HG03354 (cell line): ENCODE results near the gene CCR2.
"Not testable (repeated sequence)": the region's sequence is repeated elsewhere in the genome, so short reads cannot be mapped to it uniquely, and the experiment has no call there.

Experiments
- ATAC-seq: cut with Tn5 transposase; IDR thresholded peaks from one replicate; pipeline ENCODE4 v1.9.1; 2021; ENCODE audit warnings: mild to moderate bottlenecking; ENCODE audit not compliant: unreplicated experiment, poor library complexity, severe bottlenecking

CCR2 gene

DNA sequence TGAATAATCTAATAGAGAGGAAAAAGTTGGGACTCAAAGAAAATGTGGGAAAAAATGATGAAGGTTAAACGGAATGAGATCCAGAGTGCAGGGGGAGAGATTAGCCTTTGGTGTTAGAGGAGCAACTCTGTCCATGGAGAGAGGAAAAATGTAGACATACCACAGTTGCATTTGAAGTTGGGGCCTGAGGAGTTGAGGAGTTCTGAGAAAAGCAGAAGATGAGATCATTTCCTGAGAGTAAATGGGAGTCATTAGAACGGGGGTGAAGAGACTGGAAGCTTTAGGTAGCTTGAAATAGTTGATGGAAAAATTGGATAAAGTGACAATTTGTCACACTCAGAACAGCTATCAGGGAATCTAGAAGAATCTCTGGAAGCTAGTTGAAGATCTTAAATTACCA is 45.6 kb downstream of the CCR2 start:
- ATAC-seq, result no peak

DNA sequence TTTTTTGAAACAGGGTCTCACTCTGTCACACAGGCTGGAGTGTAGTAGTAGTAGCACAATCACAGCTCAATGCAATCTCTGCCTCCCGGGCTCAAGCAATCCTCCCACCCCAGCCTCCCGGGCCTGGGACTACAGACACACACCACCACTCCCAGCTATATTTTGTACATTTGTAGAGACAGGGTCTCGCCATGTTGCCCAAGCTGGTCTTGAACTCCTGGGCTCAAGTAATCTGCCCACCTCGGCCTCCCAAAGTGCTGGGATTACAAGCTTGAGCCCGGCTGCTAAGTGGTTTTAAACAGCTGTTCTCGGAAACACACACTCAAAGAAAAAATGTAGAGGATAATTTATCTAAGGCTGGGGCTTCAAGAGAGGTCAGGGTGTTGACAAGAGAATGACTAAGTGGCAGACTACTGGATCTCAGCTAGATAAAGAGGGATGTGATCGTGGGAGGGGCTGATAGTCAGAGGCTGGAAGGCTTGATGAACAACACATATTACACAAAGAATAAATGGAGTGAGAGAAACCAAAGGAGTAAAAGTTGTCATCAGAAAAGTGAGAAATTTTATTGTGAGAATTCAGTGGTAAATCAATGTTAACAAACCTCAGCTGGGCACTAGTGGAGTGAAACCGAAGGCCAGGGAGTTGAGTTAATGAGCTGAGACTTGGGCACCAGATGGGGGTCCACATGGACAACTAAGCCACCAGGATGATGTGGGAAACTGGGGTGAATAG is 46.3 kb downstream of the CCR2 start:
- ATAC-seq, result no peak

DNA sequence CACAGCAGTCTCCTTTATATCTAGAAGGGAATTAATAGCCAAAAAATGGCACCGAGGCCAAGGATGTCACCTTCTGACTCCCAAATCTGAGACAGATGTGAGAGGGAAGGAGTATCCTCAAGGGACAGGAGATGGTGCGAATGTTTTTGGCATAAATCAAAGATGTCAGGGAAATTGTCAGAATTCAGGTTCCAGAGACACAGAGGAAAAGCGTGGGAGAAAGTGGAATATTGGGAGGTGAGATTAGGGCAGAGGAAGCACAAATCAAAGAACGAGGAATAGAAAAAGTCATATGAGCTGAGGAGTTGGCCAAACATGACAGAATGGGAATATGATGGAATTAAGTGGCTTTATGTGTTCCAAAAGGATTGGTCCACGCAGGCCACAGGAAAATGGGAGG is 46.9 kb downstream of the CCR2 start:
- ATAC-seq, result no peak

DNA sequence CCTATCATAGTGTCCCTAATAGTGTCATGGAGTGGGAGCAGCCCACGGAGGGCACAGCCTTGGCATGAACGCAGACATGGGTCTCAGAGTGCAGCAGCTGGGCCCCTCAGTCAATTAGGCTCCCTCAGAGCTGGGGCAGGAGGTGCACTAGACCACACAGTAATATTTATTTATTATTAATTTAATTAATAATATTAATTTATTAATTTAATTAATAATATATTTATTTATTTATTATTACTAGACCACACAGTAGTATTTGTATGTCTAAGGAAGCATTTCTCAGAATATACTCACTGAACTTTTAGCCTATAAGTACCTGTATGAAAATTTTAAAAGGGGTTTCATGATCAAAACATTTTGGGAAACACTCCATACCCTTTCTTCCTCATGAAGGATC is 47.7 kb downstream of the CCR2 start:
- ATAC-seq, result no peak

DNA sequence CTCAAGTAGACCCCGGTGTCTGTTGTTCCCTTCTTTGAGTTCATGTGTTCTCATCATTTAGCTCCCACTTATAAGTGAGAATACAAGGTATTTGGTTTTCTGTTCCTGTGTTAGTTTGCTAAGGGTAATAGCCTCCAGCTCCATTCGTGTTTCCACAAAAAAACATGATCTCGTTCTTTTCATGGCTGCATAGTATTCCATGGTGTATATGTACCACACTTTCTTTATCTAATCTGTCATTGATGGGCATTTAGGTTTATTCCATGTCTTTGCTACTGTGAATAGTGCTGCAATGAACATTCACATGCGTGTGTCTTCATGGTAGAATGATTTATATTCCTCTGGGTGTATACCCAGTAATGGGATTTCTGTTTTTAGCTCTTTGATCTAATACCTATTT is 49.0 kb downstream of the CCR2 start:
- not testable (repeated sequence) for ATAC-seq

DNA sequence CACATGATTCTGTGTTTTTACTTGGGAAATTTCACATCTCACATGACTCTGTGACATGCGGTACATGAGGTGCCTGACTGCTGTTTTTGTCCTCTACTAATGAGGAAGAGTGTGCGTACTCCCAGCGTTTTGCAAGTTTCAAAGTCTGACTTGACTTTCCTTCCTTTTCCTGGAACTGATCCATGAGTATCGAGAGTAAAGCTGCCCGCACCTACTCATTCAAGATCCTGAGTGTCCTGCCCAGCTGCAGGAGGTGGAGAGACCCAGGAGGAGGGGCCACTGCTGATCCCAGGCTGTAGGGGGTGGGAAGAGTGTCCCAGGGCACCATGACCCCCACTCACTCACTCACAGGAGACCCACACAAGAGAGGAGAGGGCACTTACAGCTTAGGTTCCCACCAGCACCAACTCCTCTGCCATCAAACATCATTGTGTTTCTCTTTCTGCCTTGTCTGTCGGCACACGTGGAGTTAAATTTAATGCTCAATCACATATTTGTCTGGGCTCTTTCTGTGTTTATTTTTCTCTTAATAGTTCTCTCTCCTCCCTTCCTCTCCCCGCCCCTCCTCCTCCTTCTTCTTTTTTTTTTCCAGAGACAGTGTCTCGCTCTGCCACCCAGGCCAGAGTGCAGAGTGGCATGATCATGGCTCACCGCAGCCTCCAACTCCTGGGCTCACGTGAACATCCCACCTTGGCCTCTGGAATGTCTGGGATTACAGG is 51.5 kb downstream of the CCR2 start:
- no peak for ATAC-seq

DNA sequence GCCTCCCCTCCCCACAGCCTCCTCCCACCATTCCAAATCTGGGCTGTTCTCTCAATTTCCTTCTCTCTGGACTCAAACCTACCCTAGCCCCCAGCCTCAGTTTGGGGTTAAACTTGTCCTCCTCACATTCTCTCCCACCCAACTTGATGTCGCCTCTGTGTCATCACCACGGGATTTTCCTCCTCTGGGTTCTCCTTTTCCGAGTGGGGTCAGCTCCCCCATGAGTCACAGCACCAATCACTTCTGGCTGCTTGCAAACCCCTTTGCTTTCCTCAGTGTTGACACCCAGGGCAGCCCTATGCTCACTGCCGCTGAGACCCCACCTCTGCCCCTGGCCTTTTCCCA is 52.5 kb downstream of the CCR2 start:
- ATAC-seq, result no peak

DNA sequence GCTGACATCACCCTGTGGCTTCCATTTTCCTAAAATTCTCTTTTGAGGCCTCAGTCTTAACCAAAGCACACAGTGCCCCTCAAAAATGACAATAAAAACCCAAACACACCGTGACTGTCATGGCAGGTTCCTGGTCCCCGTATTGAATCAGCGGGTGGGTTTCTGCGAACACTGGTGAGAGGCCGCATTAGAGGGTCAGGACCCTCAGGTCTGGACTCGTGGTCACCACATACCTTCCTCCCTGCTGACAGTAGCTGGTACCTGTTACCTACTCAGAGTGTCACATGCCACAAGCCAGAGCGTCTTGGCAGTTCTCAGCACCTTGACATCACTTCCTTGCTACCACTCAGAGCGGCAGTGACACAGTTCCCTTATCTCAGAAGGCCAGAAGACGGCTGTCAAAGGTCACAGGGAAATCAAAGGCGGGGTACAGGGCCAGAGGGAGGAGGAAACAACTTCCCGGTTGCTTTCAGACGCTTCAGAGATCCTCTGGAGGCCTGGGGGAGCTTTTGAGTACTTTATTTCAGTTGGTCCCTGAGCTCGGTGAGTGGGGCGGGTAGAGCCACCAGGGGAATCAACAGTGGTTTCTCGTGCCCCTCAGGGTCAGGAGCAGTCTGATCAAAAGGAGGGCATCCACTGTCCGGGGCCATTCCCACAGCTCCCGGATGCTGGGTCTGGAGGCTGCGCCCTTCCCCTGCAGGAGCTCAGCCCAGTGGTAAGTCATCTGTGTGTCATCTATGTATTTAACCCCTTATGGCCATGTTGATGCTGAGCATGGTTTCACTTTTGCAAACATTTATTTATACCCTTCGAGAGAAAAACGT is 53.1 kb downstream of the CCR2 start, which contains the start of the genes CCR5AS and CCRL2:
Gene CCR5AS, minus strand, starts transcription at position 279 of the 824 bp plus-strand sequence.
Gene CCRL2, plus strand, starts transcription at position 472 of the 824 bp plus-strand sequence. CDS start 821 bp downstream, outside the sequence.
- peak; percentile 64 for ATAC-seq

DNA sequence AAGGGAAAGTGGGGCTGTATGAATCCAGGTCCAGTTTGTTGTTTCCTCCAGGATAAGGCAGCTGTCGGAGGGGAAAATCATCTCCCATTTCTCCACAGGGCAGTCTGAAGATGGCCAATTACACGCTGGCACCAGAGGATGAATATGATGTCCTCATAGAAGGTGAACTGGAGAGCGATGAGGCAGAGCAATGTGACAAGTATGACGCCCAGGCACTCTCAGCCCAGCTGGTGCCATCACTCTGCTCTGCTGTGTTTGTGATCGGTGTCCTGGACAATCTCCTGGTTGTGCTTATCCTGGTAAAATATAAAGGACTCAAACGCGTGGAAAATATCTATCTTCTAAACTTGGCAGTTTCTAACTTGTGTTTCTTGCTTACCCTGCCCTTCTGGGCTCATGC is 54.1 kb downstream of the CCR2 start:
- no peak for ATAC-seq

DNA sequence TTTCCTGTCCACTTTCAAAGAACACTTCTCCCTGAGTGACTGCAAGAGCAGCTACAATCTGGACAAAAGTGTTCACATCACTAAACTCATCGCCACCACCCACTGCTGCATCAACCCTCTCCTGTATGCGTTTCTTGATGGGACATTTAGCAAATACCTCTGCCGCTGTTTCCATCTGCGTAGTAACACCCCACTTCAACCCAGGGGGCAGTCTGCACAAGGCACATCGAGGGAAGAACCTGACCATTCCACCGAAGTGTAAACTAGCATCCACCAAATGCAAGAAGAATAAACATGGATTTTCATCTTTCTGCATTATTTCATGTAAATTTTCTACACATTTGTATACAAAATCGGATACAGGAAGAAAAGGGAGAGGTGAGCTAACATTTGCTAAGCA is 54.9 kb downstream of the CCR2 start:
- no peak for ATAC-seq

DNA sequence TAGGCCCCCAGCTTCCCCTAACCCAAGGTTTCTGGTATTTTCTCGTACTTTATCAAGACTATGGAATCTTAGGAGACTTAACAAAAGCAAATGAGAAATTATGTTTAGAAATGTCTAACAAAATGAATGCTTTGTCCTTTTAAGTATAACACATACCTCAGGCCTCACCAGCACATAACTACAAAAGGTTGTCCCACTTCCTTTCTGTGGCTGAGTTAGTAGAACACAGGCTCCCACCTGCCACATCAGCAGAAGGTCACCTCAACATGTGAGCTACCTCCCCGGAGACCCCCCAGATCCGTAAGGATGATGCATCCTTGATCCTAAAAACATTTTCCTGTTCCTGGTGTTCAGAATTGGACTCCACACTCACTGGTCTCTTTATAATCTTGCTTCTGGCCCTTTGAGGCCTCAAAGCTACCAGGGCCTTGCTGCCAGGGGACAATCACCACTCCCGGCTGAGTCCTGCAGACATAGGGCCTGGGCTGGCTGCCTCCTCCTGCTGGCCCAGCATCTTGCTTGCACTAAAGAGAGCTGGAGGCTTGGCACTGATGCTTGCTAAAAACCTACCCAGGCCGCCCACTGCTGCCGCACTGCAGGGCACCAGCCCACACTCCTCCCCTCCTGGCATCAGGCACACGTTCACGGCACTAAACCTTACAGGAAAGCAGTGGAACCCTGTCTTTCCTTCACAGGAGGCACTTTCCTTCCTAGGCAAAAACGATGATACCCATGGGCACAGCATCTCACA is 56.0 kb downstream of the CCR2 start:
- no peak for ATAC-seq
